Gastrocnemius medialis (tissue), 4 donors: ENCODE results near the gene ANKS1B.

Experiments used
- POLR2A ChIP-seq, 2 donors: fragments of 450-650 bp; IDR thresholded peaks; one replicate each; pipeline ENCODE4 v1.6.1; 2017; ENCODE audit warnings: antibody characterized with exemption in 2 of 2, mild to moderate bottlenecking in 2 of 2, moderate library complexity in 2 of 2
- TF ChIP-seq, protein P1 (sequence below), 5 experiments: fragments of 450-650 bp in 3 of 5; fragments of 200-600 bp in 2 of 5; sonication (generic) in 2 of 5; IDR thresholded peaks in 4 of 5; conservative IDR thresholded peaks in 1 of 5; 1 replicate in 4 of 5; 2 replicates in 1 of 5; pipeline ENCODE4 v1.5.1; 2016 to 2019; ENCODE audit warnings: antibody characterized with exemption in 5 of 5, mild to moderate bottlenecking in 3 of 5, moderate library complexity in 3 of 5

DNA sequence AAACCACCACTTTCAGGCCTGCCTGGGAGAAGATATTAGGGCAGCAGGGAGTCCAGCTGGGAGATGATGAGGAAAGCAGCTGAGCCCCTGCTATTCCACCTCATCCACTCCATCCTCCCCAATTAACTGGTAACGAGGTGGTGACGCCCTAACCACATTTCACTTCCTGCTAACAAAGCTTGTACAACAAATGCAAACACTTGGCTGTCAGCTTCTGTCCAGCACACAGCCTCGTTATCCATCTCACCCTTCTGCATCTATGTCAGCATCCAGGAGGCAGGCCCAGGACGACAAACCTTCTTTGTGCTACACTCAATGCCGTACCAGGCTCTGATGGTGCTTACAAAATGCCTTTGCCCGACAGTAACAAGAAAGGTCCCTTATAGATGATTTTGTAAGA, 1114.2 kb downstream of the ANKS1B start:
- TF ChIP-seq, protein P1, sequence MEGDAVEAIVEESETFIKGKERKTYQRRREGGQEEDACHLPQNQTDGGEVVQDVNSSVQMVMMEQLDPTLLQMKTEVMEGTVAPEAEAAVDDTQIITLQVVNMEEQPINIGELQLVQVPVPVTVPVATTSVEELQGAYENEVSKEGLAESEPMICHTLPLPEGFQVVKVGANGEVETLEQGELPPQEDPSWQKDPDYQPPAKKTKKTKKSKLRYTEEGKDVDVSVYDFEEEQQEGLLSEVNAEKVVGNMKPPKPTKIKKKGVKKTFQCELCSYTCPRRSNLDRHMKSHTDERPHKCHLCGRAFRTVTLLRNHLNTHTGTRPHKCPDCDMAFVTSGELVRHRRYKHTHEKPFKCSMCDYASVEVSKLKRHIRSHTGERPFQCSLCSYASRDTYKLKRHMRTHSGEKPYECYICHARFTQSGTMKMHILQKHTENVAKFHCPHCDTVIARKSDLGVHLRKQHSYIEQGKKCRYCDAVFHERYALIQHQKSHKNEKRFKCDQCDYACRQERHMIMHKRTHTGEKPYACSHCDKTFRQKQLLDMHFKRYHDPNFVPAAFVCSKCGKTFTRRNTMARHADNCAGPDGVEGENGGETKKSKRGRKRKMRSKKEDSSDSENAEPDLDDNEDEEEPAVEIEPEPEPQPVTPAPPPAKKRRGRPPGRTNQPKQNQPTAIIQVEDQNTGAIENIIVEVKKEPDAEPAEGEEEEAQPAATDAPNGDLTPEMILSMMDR (IDR thresholded peaks at IDR 0.05 in 4 of 5, conservative IDR thresholded peaks at IDR 0.05 in 1 of 5): no peak
- TF ChIP-seq POLR2A (IDR thresholded peaks at IDR 0.05): no peak
